ENCODE results near the gene PHYH. TPM values are rescaled to one million over a fixed set of nuclear protein-coding genes. Genes with fewer than 3 reads are reported as not detected.

The PHYH gene
- total and polyA plus RNA-seq, 2 experiments from 2014 or later = 50.1 to 83.7 TPM

GRCh38 chr10:13340068-13340467 is 40.2 kb upstream of the PHYH start:
- DNase-seq (ENCODE audit: low spot score) = no peak
- Histone ChIP-seq H3K9me2 (replicated peaks; ENCODE audit: insufficient read depth) (no peaks in the 10 kb centered on the region), H3K4me2 (peak overlapping the region; percentile 40), H3K27ac (peak overlapping the region; percentile 41), H3K36me3 (replicated peaks; ENCODE audit: insufficient read depth, low read depth) (no peaks in the 10 kb centered on the region), H3K4me3 (no peak overlapping the region), H4K20me1 (ENCODE audit: insufficient read depth, poor library complexity, severe bottlenecking) (peaks cover 7% of the 10 kb centered on the region), H2AFZ (no peak overlapping the region), H3K27me3 (no peaks in the 10 kb centered on the region), H3K9me3 (ENCODE audit: low read depth) (no peaks in the 10 kb centered on the region), H3K79me2 (peaks cover 61% of the 10 kb centered on the region), H3K4me1 (ENCODE audit: insufficient read depth) (peaks cover 28% of the 10 kb centered on the region)
- WGBS (ENCODE audit: low lambda C conversion rate, missing lambda C conversion rate) = 58% methylated on average over 9 of the region's 9 CpGs
- TF ChIP-seq EZH2 (IDR thresholded peaks at IDR 0.05; ENCODE audit: borderline replicate concordance) (no peak), EZH2phosphoT487 (IDR thresholded peaks at IDR 0.05; ENCODE audit: low read depth, severe bottlenecking, unreplicated experiment) (no peak), CTCF (IDR thresholded peaks at IDR 0.05; ENCODE audit: poor library complexity) (no peak)

GRCh38 chr10:13338390-13339110 is 38.7 kb upstream of the PHYH start:
- Histone ChIP-seq H3K4me1 (ENCODE audit: insufficient read depth) (peaks cover 28% of the 10 kb centered on the region), H3K9me2 (replicated peaks; ENCODE audit: insufficient read depth) (no peaks in the 10 kb centered on the region), H3K4me2 (peak overlapping the region; percentile 40), H4K20me1 (ENCODE audit: insufficient read depth, poor library complexity, severe bottlenecking) (peaks cover 7% of the 10 kb centered on the region), H3K27me3 (no peaks in the 10 kb centered on the region), H3K9me3 (ENCODE audit: low read depth) (no peaks in the 10 kb centered on the region), H3K27ac (peak overlapping the region; percentile 76), H2AFZ (no peak overlapping the region), H3K79me2 (peaks cover 46% of the 10 kb centered on the region), H3K4me3 (no peak overlapping the region), H3K36me3 (replicated peaks; ENCODE audit: insufficient read depth, low read depth) (no peaks in the 10 kb centered on the region)
- TF ChIP-seq CTCF (IDR thresholded peaks at IDR 0.05; ENCODE audit: poor library complexity) = no peak
- no peak for TF ChIP-seq EZH2phosphoT487 (IDR thresholded peaks at IDR 0.05; ENCODE audit: low read depth, severe bottlenecking, unreplicated experiment)
- no peak for TF ChIP-seq EZH2 (IDR thresholded peaks at IDR 0.05; ENCODE audit: borderline replicate concordance)
- WGBS (ENCODE audit: low lambda C conversion rate, missing lambda C conversion rate) = 60% methylated on average over 10 of the region's 10 CpGs
- peak; percentile 29 for DNase-seq (ENCODE audit: low spot score)

- Histone ChIP-seq H3K36me3 (replicated peaks; ENCODE audit: insufficient read depth, low read depth) (no peaks in the 10 kb centered on the region), H3K79me2 (peaks cover 39% of the 10 kb centered on the region)
Observed at GRCh38 chr10:13337827-13338196, 37.9 kb upstream of the PHYH start.

More at GRCh38 chr10:13337827-13338196, 37.9 kb upstream of the PHYH start:
- H3K4me3 ChIP-seq = no peak overlapping the region
- H3K9me2 ChIP-seq (replicated peaks; ENCODE audit: insufficient read depth) = no peaks in the 10 kb centered on the region
- peak overlapping the region; percentile 34 for H3K4me2 ChIP-seq
- H3K9me3 ChIP-seq (ENCODE audit: low read depth) = no peaks in the 10 kb centered on the region
- peaks cover 28% of the 10 kb centered on the region for H3K4me1 ChIP-seq (ENCODE audit: insufficient read depth)
- H3K27me3 ChIP-seq = no peaks in the 10 kb centered on the region
- no peak overlapping the region for H2AFZ ChIP-seq
- WGBS (ENCODE audit: low lambda C conversion rate, missing lambda C conversion rate) = 83% methylated on average over 6 of the region's 6 CpGs
- H3K27ac ChIP-seq = peak overlapping the region; percentile 76
- TF ChIP-seq CTCF (IDR thresholded peaks at IDR 0.05; ENCODE audit: poor library complexity) = no peak
- no peak for TF ChIP-seq EZH2 (IDR thresholded peaks at IDR 0.05; ENCODE audit: borderline replicate concordance)
- TF ChIP-seq EZH2phosphoT487 (IDR thresholded peaks at IDR 0.05; ENCODE audit: low read depth, severe bottlenecking, unreplicated experiment) = no peak
- no peak for DNase-seq (ENCODE audit: low spot score)
- H4K20me1 ChIP-seq (ENCODE audit: insufficient read depth, poor library complexity, severe bottlenecking) = peaks cover 7% of the 10 kb centered on the region

All from hepatocyte (in vitro differentiated cells).